GM18951 (cell line): ENCODE data around the gene NEUROD1.

Source experiments
- POLR2A ChIP-seq: IDR thresholded peaks from 4 replicates; pipeline ENCODE4 v1.6.1; 2011; ENCODE audit warnings: mild to moderate bottlenecking; ENCODE audit not compliant: insufficient read length, insufficient read depth; ENCODE audit errors: extremely low read depth
- in situ Hi-C: fragments of 300-500 bp; cut with MboI; formaldehyde crosslinking; loops from one replicate; pipeline ENCODE4 v1.12.0; 2022; ENCODE audit warnings: low sequenced_read_pairs, mixed read lengths, inconsistent platforms; ENCODE audit not compliant: unreplicated experiment

NEUROD1 gene

DNA sequence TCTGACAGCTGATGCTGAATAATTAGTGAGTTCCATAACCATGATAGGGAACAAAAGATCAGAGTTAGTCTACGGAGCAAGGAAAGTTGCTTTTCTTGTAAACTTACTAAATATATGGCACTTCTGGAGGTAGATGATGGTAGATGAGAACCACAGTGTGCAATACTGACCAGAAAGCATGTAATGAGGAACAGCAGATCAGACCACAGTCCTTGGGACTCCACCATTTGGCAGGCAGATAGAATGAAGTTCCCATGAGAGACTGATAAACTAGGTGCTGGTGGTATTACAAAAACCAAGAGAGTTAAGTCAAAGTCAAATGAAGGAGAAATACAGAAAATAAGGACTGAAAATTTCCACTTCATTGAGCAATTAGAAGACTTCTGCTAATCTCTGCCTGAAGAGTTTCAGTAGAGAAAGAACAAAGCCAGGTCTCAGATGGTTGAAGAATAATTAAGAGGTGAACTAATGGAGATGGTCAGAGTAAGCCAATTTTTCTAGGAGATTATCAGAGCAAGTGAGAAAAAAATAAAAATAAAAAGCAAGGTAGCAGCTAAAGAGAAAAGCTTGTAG is 33.8 kb downstream of the NEUROD1 start:
- in situ Hi-C loops = no loop called here
- TF ChIP-seq POLR2A = no peak

GRCh38 chr2:181643151-181643550 is 37.2 kb downstream of the NEUROD1 start:
- TF ChIP-seq POLR2A = no peak
- in situ Hi-C loops = no loop called here

DNA sequence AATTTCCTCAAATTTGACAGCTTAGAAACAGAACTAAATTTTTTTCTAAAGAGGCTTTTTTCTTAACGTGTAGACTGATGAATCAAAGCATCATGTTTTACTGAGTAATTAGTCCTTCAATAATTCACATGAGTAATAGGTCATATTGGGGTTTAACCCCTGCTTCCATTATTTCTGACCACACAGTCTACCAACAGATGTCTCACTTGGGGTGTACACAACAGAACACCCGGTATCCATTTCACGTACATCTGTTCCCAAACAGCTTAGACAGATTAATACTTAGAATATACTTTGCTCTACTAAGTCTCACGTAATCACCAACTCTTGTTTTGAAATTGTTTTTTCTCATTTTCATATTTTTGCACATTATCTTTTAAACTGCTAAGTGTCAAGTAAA is 38.2 kb downstream of the NEUROD1 start:
- in situ Hi-C loops = no loop called here
- TF ChIP-seq POLR2A = no peak

DNA sequence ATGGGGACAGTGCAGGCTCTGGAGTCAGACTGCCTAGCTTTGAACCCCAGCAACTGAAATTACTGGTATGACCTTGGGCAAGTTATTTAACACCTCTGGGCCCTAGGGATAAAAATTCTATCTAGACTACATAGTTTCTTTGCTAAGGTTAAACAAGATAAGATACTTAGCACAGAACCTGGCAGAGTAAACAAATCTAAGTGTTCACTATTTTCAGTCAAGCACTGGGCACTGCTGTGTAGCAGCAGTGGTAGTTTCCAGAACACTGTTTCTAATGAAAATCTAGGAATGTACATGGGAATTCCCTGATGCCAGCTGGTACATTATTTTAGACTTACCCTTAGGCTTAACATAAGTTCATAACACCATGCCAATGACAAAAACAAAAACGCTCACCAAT is 40.6 kb downstream of the NEUROD1 start:
- TF ChIP-seq POLR2A = no peak
- in situ Hi-C loops = no loop called here

DNA sequence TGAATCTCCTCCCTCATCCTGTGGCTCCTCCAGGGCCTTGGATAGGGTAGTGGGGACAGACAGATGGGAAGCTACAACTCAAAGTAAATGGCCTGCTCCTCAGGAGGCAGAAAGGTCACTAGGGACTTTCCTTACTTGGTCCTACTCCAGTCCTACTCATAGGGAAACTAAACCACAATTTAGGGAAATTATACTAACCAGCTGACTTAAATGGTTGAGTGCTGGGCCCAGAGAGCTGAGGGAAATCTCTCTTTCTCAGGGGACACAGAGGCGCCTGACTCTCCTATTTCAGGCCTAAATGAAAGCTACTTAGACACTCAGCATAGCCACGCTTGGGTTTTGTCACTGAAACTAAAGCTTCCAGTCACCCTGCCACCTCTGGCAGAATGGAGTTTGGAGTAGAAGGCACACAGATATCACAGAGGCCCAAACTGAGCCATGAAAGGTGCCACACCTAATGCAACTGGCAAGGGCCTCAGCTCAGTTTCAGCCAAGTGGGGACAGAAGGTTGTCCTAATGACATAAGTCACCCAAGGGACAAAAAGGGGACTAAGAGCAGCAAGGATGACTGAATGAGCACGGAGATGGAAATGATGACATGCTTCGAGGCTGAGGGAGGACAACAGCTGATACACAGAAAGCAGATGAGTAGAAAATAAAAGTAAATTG is 47.5 kb downstream of the NEUROD1 start:
- in situ Hi-C loops = no loop called here
- TF ChIP-seq POLR2A = no peak

DNA sequence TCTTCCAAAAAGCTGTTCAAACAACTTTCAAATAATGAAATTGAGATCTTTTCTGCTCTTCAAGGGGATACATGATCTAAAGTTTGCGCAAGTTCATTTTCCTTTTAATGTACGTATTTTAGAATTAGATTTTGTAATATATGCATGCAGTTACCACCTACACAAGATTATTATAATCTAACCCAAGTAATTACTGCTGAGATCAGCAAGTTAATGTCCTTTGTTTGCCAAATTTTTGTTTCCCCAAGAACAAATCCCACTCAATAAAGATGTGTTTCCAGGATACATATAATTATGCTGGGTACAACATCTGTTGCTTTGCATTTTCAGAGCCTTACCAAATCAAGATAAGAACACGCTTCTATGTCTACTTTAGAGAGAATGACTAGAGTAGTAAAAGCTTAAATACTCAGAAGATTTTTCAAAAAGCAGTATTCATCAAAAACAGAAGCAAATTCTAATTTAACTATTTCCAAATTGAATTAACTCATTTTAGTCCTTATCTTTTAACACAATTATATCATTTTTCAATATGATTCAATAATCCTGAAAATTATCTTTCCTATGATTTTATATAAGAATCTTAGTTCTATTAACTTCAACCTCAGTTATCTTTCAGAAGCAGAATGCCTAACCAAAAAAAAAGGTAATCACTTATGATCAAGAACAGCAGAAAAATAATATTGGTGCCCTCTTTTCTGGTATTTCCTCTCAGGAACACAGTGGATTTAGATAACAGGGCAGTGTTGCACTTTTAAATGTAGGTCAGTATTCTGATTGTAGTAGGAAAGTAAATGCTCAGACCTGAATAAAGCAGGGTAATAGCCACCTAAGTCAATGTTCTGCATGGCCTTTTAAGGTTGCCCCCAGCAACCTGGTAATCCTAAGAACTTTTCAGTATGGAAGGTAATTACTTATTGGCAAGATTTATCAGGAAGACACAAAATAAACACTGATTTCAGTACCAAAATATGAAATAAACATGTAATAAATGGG is 51.4 kb downstream of the NEUROD1 start:
- in situ Hi-C loops = no loop called here
- TF ChIP-seq POLR2A = no peak

DNA sequence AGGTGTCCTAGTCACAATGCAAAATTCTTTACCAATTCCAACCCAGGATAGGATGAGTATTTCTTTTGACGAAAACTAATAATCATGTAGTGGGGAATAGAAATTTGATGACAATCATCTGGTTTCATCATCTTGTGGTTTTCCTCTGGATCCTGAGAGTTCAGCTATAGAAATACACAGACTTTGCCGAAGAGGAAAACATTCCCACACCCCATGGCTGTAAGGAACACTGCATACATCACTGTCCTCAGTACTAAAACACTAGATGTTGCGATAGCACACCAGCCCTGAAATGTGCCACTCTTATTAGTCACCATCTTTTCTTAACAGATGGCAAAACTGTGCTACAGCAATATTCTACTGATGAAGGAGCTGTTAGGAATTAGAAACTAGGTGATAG is 52.8 kb downstream of the NEUROD1 start:
- no peak for TF ChIP-seq POLR2A
- in situ Hi-C loops = no loop called here

- no peak for TF ChIP-seq POLR2A
- in situ Hi-C loops = no loop called here
Measured at GRCh38 chr2:181626671-181627070, 53.6 kb downstream of the NEUROD1 start.
